Measurements from ENCODE around the gene KANK2.
"Not testable (repeated sequence)": the region's sequence is repeated elsewhere in the genome, so short reads cannot be mapped to it uniquely, and the experiment has no call there.

Gene KANK2

GRCh38 chr19:11190501-11190900 is 6.8 kb downstream of the KANK2 start:
- no peaks in the 10 kb centered on the region for H3K27me3 ChIP-seq (ENCODE audit: insufficient read depth, low read depth, severe bottlenecking)
- H3K4me3 ChIP-seq (ENCODE audit: low read depth, low read length): no peak overlapping the region
- H3K36me3 ChIP-seq: peaks cover 82% of the 10 kb centered on the region
- H3K27ac ChIP-seq: no peak overlapping the region
- no peaks in the 10 kb centered on the region for H3K9me3 ChIP-seq (ENCODE audit: severe bottlenecking)
- TF ChIP-seq CTCF (IDR thresholded peaks at IDR 0.05; ENCODE audit: low read depth, low read length): no peak
- no peak for DNase-seq

DNA sequence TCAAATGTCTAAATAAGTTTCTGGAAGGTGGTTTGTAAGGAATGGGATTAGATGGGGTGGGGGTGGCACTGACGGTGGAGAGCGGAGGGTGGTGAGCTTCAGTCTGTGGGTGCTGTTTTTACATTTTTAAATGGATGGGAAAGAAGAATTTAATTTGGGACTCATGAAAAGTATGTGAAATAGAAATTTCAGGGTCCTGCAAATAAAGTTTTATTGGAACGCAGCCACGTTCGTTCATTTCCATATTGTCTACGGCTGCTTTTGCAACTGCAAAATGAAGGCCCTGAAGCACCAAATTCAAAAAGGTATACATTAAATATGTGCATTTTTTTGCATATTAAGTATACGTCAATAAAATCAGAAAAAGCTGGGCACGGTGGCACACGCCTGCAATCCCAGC is 9.9 kb downstream of the KANK2 start:
- no peak for TF ChIP-seq CTCF (IDR thresholded peaks at IDR 0.05; ENCODE audit: low read depth, low read length)
- Histone ChIP-seq H3K4me3 (ENCODE audit: low read depth, low read length) (no peak overlapping the region), H3K36me3 (peaks cover 65% of the 10 kb centered on the region), H3K27me3 (ENCODE audit: insufficient read depth, low read depth, severe bottlenecking) (no peaks in the 10 kb centered on the region), H3K27ac (no peak overlapping the region), H3K9me3 (ENCODE audit: severe bottlenecking) (no peaks in the 10 kb centered on the region)
- DNase-seq: no peak

DNA sequence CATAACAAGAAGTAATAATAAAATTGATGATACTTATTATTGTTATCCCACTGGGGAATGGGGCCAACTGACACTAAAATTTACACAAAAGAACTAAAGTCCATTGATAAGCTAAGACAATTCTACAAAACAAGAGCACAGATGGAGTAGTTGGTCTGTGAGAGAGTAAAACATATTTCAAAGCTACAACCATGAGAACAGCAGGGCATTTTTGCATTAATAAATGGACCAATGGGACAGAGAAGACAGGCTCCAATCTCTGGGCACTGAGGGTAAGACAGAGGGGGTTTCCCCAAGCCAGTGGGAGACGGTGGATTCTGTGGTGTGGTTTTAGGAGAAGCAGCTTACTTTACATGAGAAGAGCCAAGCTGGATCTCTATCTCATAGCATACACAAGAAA is 14.4 kb downstream of the KANK2 start:
- H3K9me3 ChIP-seq (ENCODE audit: severe bottlenecking): no peaks in the 10 kb centered on the region
- DNase-seq: no peak
- H3K36me3 ChIP-seq: peaks cover 46% of the 10 kb centered on the region
- no peaks in the 10 kb centered on the region for H3K27me3 ChIP-seq (ENCODE audit: insufficient read depth, low read depth, severe bottlenecking)
- no peak for TF ChIP-seq CTCF (IDR thresholded peaks at IDR 0.05; ENCODE audit: low read depth, low read length)
- no peak overlapping the region for H3K4me3 ChIP-seq (ENCODE audit: low read depth, low read length)
- H3K27ac ChIP-seq: no peak overlapping the region

DNA sequence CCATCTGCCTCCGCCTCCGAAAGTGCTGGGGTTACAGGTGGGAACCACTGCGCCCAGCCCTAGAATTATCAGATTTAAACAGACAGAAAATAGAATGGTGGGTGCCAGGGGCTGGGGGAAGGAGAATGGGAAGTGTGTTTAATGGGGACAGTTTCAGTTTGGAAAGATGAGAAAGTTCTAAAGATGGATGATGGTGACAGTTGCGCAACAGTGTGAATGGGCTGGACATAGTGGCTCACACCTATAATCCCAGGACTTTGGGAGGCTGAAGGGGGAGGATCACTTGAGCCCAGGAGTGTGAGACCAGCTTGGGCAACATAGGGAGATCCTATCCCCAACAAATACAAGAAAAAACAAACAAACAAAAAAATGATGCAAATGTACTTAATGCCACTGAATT is 15.9 kb downstream of the KANK2 start:
- no peak for TF ChIP-seq CTCF (IDR thresholded peaks at IDR 0.05; ENCODE audit: low read depth, low read length)

DNA sequence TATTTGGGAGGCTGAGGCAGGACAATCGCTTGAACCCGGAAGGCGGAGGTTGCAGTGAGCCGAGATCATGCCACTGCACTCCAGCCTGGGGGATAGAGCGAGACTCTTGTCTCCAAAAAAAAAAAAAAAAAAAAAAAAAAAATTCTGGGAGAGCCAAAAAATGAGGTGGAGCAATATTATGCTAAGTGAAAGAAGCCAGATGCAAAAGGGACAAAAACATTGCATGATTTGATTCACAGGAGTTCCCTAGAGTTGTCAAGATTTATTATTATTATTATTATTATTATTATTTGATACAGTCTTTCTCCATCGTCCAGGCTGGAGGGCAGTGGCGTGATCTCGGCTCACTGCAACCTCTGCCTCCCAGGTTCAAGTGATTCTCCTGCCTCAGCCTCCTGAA is 16.4 kb downstream of the KANK2 start:
- H3K36me3 ChIP-seq: peaks cover 53% of the 10 kb centered on the region

More for the DNA sequence above, 15.9 kb downstream of the KANK2 start:
- DNase-seq: no peak
- H3K27me3 ChIP-seq (ENCODE audit: insufficient read depth, low read depth, severe bottlenecking): no peaks in the 10 kb centered on the region
- no peak overlapping the region for H3K4me3 ChIP-seq (ENCODE audit: low read depth, low read length)
- no peaks in the 10 kb centered on the region for H3K9me3 ChIP-seq (ENCODE audit: severe bottlenecking)
- H3K27ac ChIP-seq: no peak overlapping the region
- peaks cover 50% of the 10 kb centered on the region for H3K36me3 ChIP-seq

GRCh38 chr19:11180346-11180745 is 17.0 kb downstream of the KANK2 start:
- DNase-seq: no peak
- H3K9me3 ChIP-seq (ENCODE audit: severe bottlenecking): no peaks in the 10 kb centered on the region
- H3K36me3 ChIP-seq: peaks cover 51% of the 10 kb centered on the region
- no peak overlapping the region for H3K4me3 ChIP-seq (ENCODE audit: low read depth, low read length)
- H3K27me3 ChIP-seq (ENCODE audit: insufficient read depth, low read depth, severe bottlenecking): no peaks in the 10 kb centered on the region
- no peak for TF ChIP-seq CTCF (IDR thresholded peaks at IDR 0.05; ENCODE audit: low read depth, low read length)
- no peak overlapping the region for H3K27ac ChIP-seq

More for the DNA sequence above, 16.4 kb downstream of the KANK2 start:
- DNase-seq; H3K27me3 ChIP-seq (ENCODE audit: insufficient read depth, low read depth, severe bottlenecking); H3K4me3 ChIP-seq (ENCODE audit: low read depth, low read length); H3K27ac ChIP-seq; H3K9me3 ChIP-seq (ENCODE audit: severe bottlenecking): not testable (repeated sequence)

Measured in WERI-Rb-1 (cell line).